Duodenal mucosa (tissue), 2 donors: Measurements from ENCODE around the gene PYHIN1.

Source experiments
- H3K27ac ChIP-seq: one replicate; pipeline ENCODE4 v1.7.0; 2013; ENCODE audit warnings: low read depth, low read length
- H3K27me3 ChIP-seq, 2 donors: one replicate each; pipeline ENCODE4 v1.7.0; 2013; ENCODE audit warnings: low read length in 2 of 2, control low read depth in 1 of 2; ENCODE audit not compliant: insufficient read depth in 2 of 2, control insufficient read depth in 1 of 2
- H3K36me3 ChIP-seq, 2 donors: one replicate each; pipeline ENCODE4 v1.7.0; 2013; ENCODE audit warnings: low read length in 2 of 2, control low read depth in 1 of 2; ENCODE audit not compliant: insufficient read depth in 2 of 2, control insufficient read depth in 1 of 2
- H3K4me1 ChIP-seq, 2 donors: one replicate each; pipeline ENCODE4 v1.7.0; 2013; ENCODE audit warnings: low read length in 2 of 2, control low read depth in 1 of 2; ENCODE audit not compliant: insufficient read depth in 2 of 2, control insufficient read depth in 1 of 2
- H3K4me3 ChIP-seq, 2 donors: one replicate each; pipeline ENCODE4 v1.7.0; 2013; ENCODE audit warnings: low read length in 2 of 2, low read depth in 1 of 2
- H3K9ac ChIP-seq, 2 donors: one replicate each; pipeline ENCODE4 v1.7.0; 2013; ENCODE audit warnings: low read length in 2 of 2, low read depth in 1 of 2
- H3K9me3 ChIP-seq, 2 donors: one replicate each; pipeline ENCODE4 v1.7.0; 2013; ENCODE audit warnings: low read length in 2 of 2, control low read depth in 1 of 2; ENCODE audit not compliant: control insufficient read depth in 1 of 2

Gene PYHIN1

DNA sequence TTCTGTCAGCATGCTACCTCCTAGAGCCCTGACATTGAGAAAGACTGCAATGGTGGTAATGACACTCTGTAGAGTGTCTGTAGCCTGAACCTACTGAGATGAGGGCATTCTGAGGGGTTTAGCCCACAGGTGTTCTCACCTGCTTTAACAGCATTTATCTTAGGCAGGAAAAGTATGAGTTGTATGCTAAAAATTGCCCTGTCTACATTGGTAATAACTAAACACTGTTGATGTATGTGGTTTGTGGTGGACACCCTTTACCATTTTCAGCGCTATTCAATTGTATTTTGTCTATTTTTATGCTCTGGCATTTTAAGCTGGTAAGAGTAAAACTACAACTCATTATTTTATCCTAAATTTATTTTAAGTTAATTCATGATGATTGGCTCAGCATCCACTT is 10.0 kb downstream of the PYHIN1 start:
- H3K36me3 ChIP-seq = no peaks in the 10 kb centered on the region
- H3K9ac ChIP-seq = no peak overlapping the region
- no peak overlapping the region for H3K27ac ChIP-seq
- no peaks in the 10 kb centered on the region for H3K27me3 ChIP-seq
- H3K4me3 ChIP-seq = no peak overlapping the region
- H3K9me3 ChIP-seq = no peaks in the 10 kb centered on the region
- H3K4me1 ChIP-seq = no peaks in the 10 kb centered on the region

DNA sequence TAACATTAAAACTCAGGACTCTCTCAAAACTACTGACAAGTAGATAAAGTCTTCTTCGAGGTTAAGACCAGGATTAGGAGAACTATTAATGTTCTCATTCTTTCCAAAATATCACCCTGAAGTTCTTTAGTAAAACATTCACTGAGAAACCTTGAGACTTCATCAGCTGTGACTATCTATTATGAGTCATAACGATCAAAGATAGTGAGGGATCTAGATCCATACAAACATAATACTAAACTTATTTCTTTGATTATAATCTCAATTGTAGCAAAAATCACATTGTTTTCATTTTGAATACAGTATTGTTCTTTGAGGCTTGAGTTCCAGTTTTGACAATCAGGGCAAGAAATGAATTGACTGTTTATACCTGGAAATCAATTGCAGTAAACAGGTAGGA is 11.1 kb downstream of the PYHIN1 start:
- no peaks in the 10 kb centered on the region for H3K36me3 ChIP-seq
- H3K9me3 ChIP-seq = no peaks in the 10 kb centered on the region
- H3K4me1 ChIP-seq = no peaks in the 10 kb centered on the region
- H3K9ac ChIP-seq = no peak overlapping the region
- no peak overlapping the region for H3K27ac ChIP-seq
- no peaks in the 10 kb centered on the region for H3K27me3 ChIP-seq
- no peak overlapping the region for H3K4me3 ChIP-seq

DNA sequence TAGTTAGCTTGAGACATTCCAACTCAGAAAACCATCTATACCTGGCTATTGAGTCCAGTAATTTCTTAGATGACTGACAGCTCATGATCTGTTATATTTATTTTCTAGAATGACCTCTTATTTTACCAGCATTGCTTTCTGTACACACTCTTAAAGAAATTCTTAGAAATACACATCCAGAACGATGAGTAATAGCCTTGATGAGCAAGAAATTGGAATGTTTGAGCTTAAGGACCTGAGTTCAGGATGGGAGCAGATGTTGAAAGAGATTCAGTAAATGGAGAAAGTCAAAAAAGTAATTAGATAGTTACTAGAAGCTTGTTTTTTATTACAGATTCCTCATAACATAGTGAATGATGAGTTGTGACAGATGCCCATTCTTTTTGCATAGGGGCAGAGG is 11.7 kb downstream of the PYHIN1 start:
- Histone ChIP-seq H3K27ac (no peak overlapping the region), H3K4me3 (no peak overlapping the region), H3K4me1 (no peaks in the 10 kb centered on the region), H3K9me3 (no peaks in the 10 kb centered on the region), H3K27me3 (no peaks in the 10 kb centered on the region), H3K36me3 (no peaks in the 10 kb centered on the region), H3K9ac (no peak overlapping the region)

DNA sequence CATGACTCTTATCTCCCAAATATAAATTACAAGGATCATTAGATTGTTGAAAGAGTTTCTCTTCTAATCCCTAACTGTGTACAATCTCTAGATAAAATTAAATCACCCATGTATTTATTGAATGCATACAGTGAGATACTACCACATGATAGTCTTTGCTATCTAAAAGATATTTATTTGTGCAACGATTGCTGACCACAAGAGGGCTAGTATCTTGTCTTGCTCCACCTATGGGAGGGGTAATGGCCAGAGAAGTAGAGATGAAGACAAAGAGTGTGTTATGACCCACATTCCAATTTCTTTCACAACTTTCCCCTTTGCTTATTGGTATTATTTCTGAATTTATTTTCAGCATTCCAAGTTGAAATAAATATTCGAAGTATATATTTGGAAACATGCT is 13.7 kb downstream of the PYHIN1 start:
- no peaks in the 10 kb centered on the region for H3K4me1 ChIP-seq
- no peaks in the 10 kb centered on the region for H3K27me3 ChIP-seq
- no peak overlapping the region for H3K27ac ChIP-seq
- H3K9ac ChIP-seq = no peak overlapping the region
- no peaks in the 10 kb centered on the region for H3K9me3 ChIP-seq
- H3K36me3 ChIP-seq = no peaks in the 10 kb centered on the region
- H3K4me3 ChIP-seq = no peak overlapping the region

DNA sequence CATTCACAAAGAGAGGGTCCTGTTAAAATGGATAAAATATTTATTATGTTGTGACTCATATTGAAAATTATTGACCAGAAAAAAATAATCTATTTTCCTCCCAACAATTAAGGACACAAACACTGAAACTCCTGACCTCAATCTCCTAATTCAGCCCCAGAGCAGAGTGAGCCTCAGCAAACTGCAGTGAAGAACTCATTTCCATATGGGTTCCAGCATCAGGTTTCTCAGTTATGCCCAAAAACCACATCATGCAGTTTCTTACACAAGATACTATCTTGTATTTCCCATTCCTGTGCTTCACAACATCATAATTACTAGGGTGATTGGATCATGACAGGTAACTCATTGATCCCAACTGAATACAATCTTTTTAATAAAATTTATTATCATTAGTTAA is 15.4 kb downstream of the PYHIN1 start:
- Histone ChIP-seq H3K9ac (no peak overlapping the region), H3K27ac (no peak overlapping the region), H3K9me3 (no peaks in the 10 kb centered on the region), H3K4me3 (no peak overlapping the region), H3K4me1 (no peaks in the 10 kb centered on the region), H3K36me3 (no peaks in the 10 kb centered on the region), H3K27me3 (no peaks in the 10 kb centered on the region)

DNA sequence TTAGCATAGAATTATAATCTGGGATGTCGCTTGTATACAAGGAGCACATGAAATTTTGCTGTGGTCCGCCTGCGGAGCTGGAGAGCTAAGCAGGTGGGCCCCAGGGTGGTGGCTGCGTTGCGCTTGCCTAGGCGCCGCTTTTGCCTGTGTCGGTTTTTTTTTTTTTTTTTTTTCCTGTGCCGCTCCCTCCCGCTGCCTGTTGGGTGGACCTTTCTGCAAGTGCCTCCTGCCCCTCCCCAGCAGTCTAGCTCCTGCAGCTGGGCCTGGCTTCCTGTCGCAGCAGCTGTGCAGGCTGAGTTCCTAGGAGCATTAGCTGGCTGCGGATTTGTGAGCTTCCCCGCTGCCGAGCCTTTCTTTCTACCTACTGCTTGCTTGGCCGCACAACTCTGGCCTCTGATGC is 20.6 kb downstream of the PYHIN1 start:
- no peak overlapping the region for H3K4me3 ChIP-seq
- no peaks in the 10 kb centered on the region for H3K36me3 ChIP-seq
- H3K4me1 ChIP-seq = no peaks in the 10 kb centered on the region
- peaks cover 0 to 3% of the 10 kb centered on the region in 2 donors for H3K9me3 ChIP-seq
- H3K27ac ChIP-seq = no peak overlapping the region
- H3K27me3 ChIP-seq = no peaks in the 10 kb centered on the region
- no peak overlapping the region for H3K9ac ChIP-seq

DNA sequence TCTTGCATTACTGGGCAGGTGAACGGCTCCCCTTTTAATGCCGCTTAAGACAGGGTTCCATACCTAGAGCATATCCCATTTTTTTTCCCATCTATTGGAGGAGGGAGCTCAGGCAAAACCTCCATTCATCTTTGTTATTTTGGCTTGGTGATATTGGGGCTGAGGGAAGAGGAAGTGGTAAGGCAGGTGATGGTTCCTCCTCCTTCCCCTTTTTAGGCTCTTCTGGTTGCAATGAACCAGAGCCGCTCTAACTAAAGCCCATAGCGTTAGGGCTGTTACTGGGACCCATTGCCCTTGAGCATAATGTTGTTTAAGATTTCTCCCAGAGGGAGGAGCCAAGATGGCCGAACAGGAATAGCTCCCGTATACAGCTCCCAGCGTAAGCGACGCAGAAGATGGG is 21.1 kb downstream of the PYHIN1 start:
- H3K27ac ChIP-seq = no peak overlapping the region
- H3K36me3 ChIP-seq = no peaks in the 10 kb centered on the region
- no peak overlapping the region for H3K4me3 ChIP-seq
- H3K27me3 ChIP-seq = no peaks in the 10 kb centered on the region
- H3K4me1 ChIP-seq = no peaks in the 10 kb centered on the region
- peaks cover 0 to 3% of the 10 kb centered on the region in 2 donors for H3K9me3 ChIP-seq
- H3K9ac ChIP-seq = no peak overlapping the region

DNA sequence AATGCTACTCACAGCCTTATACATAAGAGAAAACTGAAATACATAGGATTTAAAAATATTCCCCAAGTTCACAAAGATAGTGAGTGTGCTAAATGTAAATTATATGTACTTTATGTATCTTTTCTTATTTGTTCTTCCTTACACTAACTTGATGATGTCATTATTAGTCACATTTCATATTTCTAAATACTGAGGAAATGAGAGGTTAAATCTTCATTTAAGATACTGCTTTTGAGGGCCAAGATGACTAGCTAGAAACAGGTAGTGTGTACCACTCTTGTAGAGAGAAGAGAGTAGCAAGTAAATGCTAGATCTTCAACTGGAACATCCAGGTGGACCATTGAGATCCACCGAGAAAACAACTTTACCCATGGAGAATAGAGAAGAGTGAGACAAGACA is 29.8 kb downstream of the PYHIN1 start:
- no peaks in the 10 kb centered on the region for H3K27me3 ChIP-seq
- no peak overlapping the region for H3K27ac ChIP-seq
- H3K9ac ChIP-seq = no peak overlapping the region
- H3K4me3 ChIP-seq = no peak overlapping the region
- no peaks in the 10 kb centered on the region for H3K9me3 ChIP-seq
- no peaks in the 10 kb centered on the region for H3K36me3 ChIP-seq
- H3K4me1 ChIP-seq = no peaks in the 10 kb centered on the region

DNA sequence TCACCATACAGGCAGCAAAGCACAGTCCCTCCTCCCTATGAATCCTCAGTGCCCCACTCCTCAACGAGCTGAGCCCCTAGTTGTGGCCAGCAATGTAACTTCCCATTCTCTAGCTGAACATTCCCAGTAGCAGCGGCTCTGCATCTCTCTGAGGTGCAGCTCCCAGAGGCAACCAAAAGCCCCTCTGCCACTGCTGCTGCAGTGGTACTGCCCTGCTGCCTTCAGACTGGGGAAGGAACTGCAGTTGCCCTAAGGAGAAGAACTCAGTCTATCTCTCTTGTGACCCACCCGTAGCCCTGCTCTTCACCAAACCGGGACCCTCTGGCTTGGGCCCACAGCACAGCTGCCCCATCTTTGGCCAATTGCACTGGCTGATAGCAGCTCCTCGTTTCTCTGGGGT is 31.6 kb downstream of the PYHIN1 start:
- Histone ChIP-seq H3K36me3 (no peaks in the 10 kb centered on the region), H3K27me3 (no peaks in the 10 kb centered on the region), H3K9me3 (no peaks in the 10 kb centered on the region), H3K27ac (no peak overlapping the region), H3K4me1 (no peaks in the 10 kb centered on the region), H3K9ac (no peak overlapping the region), H3K4me3 (no peak overlapping the region)

DNA sequence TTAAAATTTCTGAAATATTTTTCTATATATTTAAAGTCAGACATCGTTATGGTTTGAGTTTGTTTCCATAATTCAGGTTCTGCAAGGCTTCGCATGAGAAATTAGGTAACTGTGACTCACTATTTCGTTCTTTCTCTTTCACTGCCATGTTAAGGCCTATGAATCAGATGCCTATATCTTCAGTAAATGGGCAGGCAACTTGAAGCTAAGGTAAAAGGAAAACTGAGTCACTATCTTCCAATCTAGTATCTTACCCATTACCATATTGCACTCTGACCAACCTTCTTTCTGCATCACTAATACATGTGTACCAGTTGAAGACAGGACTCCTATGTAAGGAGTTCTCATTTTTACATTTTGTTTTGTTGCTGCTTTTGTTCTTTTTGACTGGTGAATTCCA is 37.8 kb downstream of the PYHIN1 start:
- Histone ChIP-seq H3K4me3 (no peak overlapping the region), H3K27ac (no peak overlapping the region), H3K9me3 (no peaks in the 10 kb centered on the region), H3K36me3 (no peaks in the 10 kb centered on the region), H3K4me1 (no peaks in the 10 kb centered on the region), H3K27me3 (no peaks in the 10 kb centered on the region), H3K9ac (no peak overlapping the region)

DNA sequence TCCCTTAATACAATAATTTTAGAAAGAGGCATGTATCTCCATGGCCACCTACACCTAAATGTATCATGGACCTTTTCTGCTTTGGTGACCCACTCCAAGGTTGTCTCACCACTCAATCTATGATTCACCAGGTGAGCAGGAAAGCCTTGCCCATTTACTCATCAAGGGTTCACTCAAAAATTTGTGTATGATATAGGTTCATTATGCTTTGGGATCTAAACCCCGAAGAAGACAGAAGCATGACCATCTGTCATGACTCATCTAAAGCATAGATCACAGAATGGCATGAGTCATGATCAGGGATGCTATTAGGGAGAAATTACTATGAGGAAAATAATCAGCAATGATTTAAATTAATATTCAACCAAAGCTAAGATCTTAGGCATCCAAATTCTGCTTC is 38.5 kb downstream of the PYHIN1 start:
- no peak overlapping the region for H3K9ac ChIP-seq
- no peaks in the 10 kb centered on the region for H3K36me3 ChIP-seq
- H3K4me3 ChIP-seq = no peak overlapping the region
- no peaks in the 10 kb centered on the region for H3K4me1 ChIP-seq
- no peaks in the 10 kb centered on the region for H3K27me3 ChIP-seq
- H3K9me3 ChIP-seq = no peaks in the 10 kb centered on the region
- H3K27ac ChIP-seq = no peak overlapping the region
